ENCODE results near the gene KAT8. TPM values are rescaled to one million over a fixed set of nuclear protein-coding genes. Genes with fewer than 3 reads are reported as not detected.

Gene KAT8
- total and polyA plus RNA-seq, 2 of the 4 experiments (the other 2 are of a cell fraction) = 19.4 to 27.4 TPM

GRCh38 chr16:31179747-31180459 is 62.4 kb downstream of the KAT8 start, which contains the start of gene FUS:
Gene FUS, plus strand, starts transcription at chr16:31180139. Its CDS starts 76 bp downstream, at chr16:31180215.
- WGBS, 2 experiments (ENCODE audit: extremely low coverage in 2 of 2, insufficient read length in 1 of 2) = 0% methylated on average over 33 of the region's 69 CpGs; no CpG with 5 or more reads in 1 of the 2 experiments
- peak within 1 kb of the TSS; percentile 96 for H2BK5ac ChIP-seq (ENCODE audit: low read depth, low read length, poor library complexity, severe bottlenecking)
- H3K9me1 ChIP-seq (ENCODE audit: insufficient read depth, low read length) = peaks cover 7% of the 10 kb centered on the region; the same call in 1 of the 2 replicates
- ATAC-seq (ENCODE audit: low read depth) = peak; percentile 84
- ChIA-PET POLR2A (ENCODE audit: unreplicated experiment) (interaction anchor here (0.6 to 2.0 kb wide), 10 partner anchors 13 to 244 kb away, joined by 3 to 9 read pairs (median 4); no protein-coding TSS in a partner anchor), CTCF (interaction anchor here (0.6 kb wide), 1 partner anchor 164 kb away, joined by 3 read pairs; no protein-coding TSS in a partner anchor)
- intact Hi-C loops (cut with micrococcal nuclease) = loop anchor here (1.0 to 10.0 kb wide), 2 partner anchors 263 to 695 kb away; partner anchors contain the start of gene ZNF267
- peak within 1 kb of the TSS; percentile 81 for H3K4me2 ChIP-seq (ENCODE audit: low read depth, low read length)
- H3K27me3 ChIP-seq (ENCODE audit: control insufficient read depth, insufficient read depth, low read length) = no peaks in the 10 kb centered on the region
- no TSS peak for BruUV-seq (replicated peaks)
- H3K27ac ChIP-seq (ENCODE audit: insufficient read depth, low read length) = peak within 1 kb of the TSS; percentile 97
- peak within 1 kb of the TSS; percentile 97 for H4K91ac ChIP-seq (ENCODE audit: insufficient read depth, low read depth, low read length)
- peak within 1 kb of the TSS; percentile 99 for H3K9ac ChIP-seq (ENCODE audit: low read depth, low read length)
- H3K4me1 ChIP-seq (ENCODE audit: control insufficient read depth, insufficient read depth, low read length) = peaks cover 6% of the 10 kb centered on the region; the same call in 1 of the 2 replicates
- peaks cover 0 to 37% of the 10 kb centered on the region in 2 experiments; a peak in 2 of 4 replicates for H3K79me1 ChIP-seq (ENCODE audit: low read depth in 1 of 2, low read length in 2 of 2)
- peak within 1 kb of the TSS; percentile 99 for H2AK9ac ChIP-seq (replicated peaks; ENCODE audit: low read depth, low read length, poor library complexity)
- H3K56ac ChIP-seq (ENCODE audit: extremely low read depth, insufficient read depth, low read length) = peak within 1 kb of the TSS; percentile 99
- peak within 1 kb of the TSS; percentile 99 for H2BK20ac ChIP-seq (ENCODE audit: low read depth, low read length)
- peaks cover 53% of the 10 kb centered on the region for H4K20me1 ChIP-seq (ENCODE audit: insufficient read depth, low read length)
- peak within 1 kb of the TSS; percentile 84 for H2AK5ac ChIP-seq (ENCODE audit: low read depth, low read length)
- DNase-seq = peak; percentile 83
- H2BK120ac ChIP-seq (ENCODE audit: low read depth, low read length) = peak within 1 kb of the TSS; percentile 100
- dilution Hi-C loops (cut with HindIII; ENCODE audit: low sequenced_read_pairs, unreplicated experiment) = no loop called here
- peak within 1 kb of the TSS; percentile 69 for H3K4me3 ChIP-seq (ENCODE audit: insufficient read depth, low read depth, low read length)
- H3K36me3 ChIP-seq (ENCODE audit: control insufficient read depth, insufficient read depth, low read length) = peaks cover 29% of the 10 kb centered on the region
- H2BK15ac ChIP-seq (ENCODE audit: low read depth, low read length) = peak within 1 kb of the TSS; percentile 100
- no peaks in the 10 kb centered on the region for H3K9me3 ChIP-seq (ENCODE audit: control insufficient read depth, insufficient read depth, low read length)
- peak within 1 kb of the TSS; percentile 54 to 99 for H4K8ac ChIP-seq (ENCODE audit: low read depth in 2 of 2, low read length in 2 of 2)
- H3K4ac ChIP-seq (ENCODE audit: low read depth, low read length) = peak within 1 kb of the TSS; percentile 98
- TF ChIP-seq, protein P1, sequence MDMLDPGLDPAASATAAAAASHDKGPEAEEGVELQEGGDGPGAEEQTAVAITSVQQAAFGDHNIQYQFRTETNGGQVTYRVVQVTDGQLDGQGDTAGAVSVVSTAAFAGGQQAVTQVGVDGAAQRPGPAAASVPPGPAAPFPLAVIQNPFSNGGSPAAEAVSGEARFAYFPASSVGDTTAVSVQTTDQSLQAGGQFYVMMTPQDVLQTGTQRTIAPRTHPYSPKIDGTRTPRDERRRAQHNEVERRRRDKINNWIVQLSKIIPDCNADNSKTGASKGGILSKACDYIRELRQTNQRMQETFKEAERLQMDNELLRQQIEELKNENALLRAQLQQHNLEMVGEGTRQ (IDR thresholded peaks at IDR 0.05; ENCODE audit: low read depth, low read length) = 0 out of 2 replicates have a peak, but pooled peaks have one; percentile 25
- TF ChIP-seq NFE2L2 (IDR thresholded peaks at IDR 0.05; ENCODE audit: low read depth, low read length) (peak; percentile 35; the same call in 1 of the 2 replicates), POLR2A (IDR thresholded peaks at IDR 0.05; ENCODE audit: low read depth, low read length) (peak; percentile 100), FOS (IDR thresholded peaks at IDR 0.05; ENCODE audit: low read depth, low read length) (no peak), RAD21 (IDR thresholded peaks at IDR 0.05; ENCODE audit: low read length) (no peak), MAZ (IDR thresholded peaks at IDR 0.05; ENCODE audit: borderline replicate concordance, low read depth, low read length) (peak; percentile 81), RFX5 (IDR thresholded peaks at IDR 0.05; ENCODE audit: low read depth, low read length) (no peak), MXI1 (IDR thresholded peaks at IDR 0.05; ENCODE audit: borderline replicate concordance, low read depth, low read length) (peak; percentile 55; the same call in 1 of the 2 replicates), BHLHE40 (IDR thresholded peaks at IDR 0.05; ENCODE audit: low read depth, low read length) (peak; percentile 99), SMC3 (IDR thresholded peaks at IDR 0.05; ENCODE audit: low read depth, low read length) (no peak), RCOR1 (IDR thresholded peaks at IDR 0.05; ENCODE audit: insufficient replicate concordance, low read length) (peak; percentile 11), CHD1 (IDR thresholded peaks at IDR 0.05; ENCODE audit: low read depth, low read length) (peak; percentile 99; the same call in 1 of the 2 replicates)
- TF ChIP-seq, protein P2, sequence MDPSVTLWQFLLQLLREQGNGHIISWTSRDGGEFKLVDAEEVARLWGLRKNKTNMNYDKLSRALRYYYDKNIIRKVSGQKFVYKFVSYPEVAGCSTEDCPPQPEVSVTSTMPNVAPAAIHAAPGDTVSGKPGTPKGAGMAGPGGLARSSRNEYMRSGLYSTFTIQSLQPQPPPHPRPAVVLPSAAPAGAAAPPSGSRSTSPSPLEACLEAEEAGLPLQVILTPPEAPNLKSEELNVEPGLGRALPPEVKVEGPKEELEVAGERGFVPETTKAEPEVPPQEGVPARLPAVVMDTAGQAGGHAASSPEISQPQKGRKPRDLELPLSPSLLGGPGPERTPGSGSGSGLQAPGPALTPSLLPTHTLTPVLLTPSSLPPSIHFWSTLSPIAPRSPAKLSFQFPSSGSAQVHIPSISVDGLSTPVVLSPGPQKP (IDR thresholded peaks at IDR 0.05; ENCODE audit: borderline replicate concordance, low read depth, low read length) = no peak
- in situ Hi-C loops (cut with MboI; ENCODE audit: low sequenced_read_pairs) = no loop called here
- peak within 1 kb of the TSS; percentile 98 for H3K23ac ChIP-seq (ENCODE audit: low read depth, low read length)
- H2AFZ ChIP-seq (replicated peaks; ENCODE audit: low read length, poor library complexity) = peak within 1 kb of the TSS; percentile 91
- peak within 1 kb of the TSS; percentile 74 for H4K5ac ChIP-seq (ENCODE audit: low read depth, low read length)
- H3K14ac ChIP-seq (replicated peaks; ENCODE audit: low read depth, low read length) = peak within 1 kb of the TSS; percentile 100
- peak within 1 kb of the TSS; percentile 91 for H3K18ac ChIP-seq (ENCODE audit: low read depth, low read length)
